Measurements from ENCODE around the gene CCDC127.

Gene CCDC127

DNA sequence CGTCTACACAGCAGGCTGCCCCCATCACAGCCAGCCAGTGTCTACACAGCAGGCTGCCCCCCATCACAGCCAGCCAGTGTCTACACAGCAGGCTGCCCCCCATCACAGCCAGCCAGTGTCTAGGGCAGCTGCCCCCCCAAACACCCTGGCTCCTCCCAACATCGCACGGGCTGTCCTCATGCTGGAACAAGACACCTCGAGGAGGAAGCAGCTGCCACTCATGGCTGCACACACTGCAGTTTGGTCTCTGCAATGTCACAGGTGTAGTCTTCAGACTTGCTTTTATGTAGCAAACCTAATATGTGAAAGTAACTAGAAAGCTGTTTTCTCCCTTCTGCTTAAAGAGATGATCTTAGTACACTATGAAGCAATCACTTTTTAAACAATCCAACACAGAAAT, 17.0 kb downstream of the CCDC127 start:
- no peak for DNase-seq

DNA sequence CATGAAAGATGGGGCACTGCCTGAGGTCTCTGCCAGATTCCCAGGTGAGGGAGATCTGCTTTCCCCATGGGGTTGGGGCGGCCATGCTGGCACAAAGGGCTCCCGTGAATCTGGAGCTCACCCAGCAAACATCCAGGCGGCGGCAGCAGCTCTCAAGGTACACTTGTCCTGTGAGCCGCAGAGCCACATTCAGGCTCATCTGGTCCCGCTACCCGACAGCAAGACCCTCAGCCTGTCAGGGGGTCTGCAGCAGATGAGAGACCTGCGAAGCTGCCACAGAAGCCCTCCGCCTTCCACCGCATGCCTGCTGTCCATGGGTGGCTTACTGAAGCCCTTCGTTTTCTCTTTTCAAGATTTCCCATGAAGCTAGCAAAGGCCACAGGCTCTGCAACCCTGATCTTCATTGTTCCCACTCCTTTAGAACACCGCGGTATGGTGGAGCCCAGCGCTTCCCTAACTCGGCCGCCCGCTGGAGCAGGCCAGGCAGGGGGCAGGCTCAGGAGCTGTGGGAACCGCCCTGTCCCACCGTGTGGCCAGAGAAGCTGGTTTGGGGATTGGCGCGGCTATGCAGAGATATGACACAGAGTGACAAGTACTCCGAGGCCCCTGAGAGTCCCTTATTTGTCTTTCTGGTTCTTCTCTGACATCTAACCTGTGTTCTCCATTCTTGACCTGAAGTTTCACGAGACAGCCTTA, 17.9 kb downstream of the CCDC127 start:
- no peak for DNase-seq

DNA sequence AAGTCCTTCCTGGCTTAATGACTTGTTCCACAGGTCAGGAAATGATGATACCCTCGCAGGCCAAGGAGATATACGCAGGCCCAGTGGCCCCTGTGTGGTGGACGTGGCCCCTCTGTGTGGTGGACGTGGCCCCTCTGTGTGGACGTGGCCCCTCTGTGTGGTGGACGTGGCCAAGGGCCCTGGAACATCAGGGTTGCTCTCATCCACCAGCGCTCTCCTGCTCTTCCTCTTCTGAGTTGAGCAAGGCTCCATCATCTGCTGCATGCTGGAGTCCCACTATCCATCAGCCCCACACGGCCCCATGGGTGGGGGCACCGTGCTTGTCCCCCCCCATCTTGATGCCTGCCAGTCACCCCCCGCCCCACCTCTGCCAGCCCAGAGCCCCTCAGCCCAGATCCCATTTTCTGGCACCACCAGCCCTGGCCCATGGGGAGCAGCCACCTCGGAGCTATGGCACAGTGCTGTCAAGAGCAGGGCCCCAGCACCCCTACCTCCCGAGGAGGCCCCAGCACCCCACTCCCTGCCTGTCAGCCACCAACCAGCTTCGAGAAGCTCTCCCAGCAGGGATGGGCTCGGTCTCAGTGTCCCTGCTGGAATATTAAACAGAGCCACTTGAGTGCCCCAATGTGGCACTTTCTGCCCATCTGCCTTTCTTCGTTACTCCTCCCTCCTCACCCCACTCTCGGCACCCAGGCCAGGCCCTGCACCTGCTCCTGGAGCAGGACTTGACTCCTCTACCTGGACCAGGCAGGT, 18.6 kb downstream of the CCDC127 start:
- DNase-seq = peak; percentile 13

DNA sequence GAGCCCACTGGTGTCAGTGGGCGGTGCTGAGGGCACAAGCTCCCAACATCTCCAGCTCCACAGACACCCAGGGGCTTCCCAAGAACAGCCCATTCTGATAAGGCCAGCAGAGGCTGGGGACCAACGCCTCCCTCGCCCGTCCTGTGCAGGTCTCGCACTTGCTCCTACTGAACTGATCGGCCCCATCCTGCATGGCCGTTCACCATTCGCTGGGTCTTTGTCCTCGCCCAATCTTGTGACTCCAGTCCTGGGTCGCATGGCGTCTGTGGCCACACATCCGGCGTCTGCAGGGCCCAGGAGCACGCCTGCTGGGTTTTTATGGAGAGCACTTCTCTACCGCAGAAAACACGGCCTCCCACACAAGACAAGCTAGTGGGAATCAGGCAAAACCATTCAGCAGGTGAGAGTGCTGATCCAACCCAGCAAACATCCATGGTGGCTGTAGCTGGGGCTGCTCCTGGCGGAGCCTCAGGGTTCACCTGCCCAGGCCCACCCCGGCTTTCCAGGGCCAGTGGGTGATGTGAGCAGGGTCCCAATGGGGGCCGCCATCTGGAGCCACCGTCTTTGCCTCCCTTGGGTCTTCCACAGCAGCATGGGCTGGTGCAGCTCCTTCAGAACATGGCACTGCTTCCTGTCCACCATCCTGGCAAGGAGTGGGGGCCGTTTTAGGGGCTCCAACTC, 19.3 kb downstream of the CCDC127 start:
- DNase-seq = peak; percentile 14

DNA sequence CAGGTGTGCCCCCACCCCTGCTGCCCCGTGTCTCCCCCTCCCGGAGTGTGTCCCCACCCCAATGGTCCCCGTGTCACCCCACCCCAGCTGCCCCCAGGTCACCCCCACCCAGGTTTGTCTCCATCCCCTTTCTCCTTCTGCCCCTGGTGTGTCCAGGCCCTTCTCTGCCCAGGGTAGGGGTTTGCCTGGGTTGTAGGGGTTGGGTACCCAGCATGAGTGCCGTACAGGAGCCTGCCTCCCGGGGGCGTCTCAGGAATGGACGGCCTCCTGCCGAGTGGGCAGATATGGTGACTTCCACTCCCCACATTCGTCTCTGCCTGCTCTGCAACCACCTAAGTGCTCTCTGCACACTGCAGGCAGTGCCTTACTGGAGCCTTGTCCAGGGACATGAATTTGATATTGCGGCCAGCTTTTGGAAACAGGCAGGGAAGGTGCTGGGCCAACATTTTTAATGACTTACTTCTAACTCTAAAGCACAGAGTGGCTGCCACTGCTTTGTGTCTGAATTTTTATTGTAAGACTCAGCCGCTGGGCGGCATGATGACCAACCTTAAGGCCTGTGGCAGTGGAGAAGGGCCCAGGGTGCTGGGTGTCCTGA, 20.0 kb downstream of the CCDC127 start:
- DNase-seq = peak; percentile 11

DNA sequence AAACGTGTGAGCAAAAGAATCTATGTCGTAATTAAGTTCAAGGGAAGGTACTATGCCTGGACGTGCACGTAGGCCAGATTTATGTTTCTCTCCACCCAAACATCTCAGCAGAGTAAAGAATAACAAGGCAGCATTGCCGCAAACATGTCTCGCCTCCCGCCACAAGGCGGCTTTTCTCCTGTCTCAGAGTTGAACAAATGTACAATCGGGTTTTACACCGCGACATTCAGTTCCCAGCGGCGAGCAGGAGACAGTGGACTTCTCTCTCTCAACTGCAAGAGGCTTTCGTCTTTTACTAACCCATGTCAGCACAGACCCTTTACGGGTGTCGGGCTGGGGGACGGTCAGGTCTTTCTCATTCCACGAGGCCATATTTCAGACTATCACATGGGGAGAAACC, 20.9 kb downstream of the CCDC127 start:
- DNase-seq = peak; percentile 41

DNA sequence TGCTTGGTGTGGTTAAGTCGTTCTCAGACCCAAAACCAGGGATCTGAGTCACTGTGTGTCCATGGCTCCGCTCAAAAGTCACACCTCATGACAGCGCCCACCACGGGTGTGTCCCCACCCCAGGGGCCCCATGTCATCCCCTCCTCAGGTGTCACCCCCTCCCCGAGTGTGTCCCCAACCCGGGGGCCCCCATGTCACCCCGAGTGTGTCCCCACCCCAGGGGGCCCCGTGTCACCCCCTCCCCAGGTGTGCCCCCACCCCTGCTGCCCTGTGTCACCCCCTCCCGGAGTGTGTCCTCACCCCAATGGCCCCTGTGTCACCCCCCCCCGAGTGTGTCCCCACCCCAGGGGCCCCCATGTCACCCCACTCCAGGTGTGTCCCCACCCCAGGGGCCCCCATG, 21.6 kb downstream of the CCDC127 start:
- peak; percentile 23 for DNase-seq

DNA sequence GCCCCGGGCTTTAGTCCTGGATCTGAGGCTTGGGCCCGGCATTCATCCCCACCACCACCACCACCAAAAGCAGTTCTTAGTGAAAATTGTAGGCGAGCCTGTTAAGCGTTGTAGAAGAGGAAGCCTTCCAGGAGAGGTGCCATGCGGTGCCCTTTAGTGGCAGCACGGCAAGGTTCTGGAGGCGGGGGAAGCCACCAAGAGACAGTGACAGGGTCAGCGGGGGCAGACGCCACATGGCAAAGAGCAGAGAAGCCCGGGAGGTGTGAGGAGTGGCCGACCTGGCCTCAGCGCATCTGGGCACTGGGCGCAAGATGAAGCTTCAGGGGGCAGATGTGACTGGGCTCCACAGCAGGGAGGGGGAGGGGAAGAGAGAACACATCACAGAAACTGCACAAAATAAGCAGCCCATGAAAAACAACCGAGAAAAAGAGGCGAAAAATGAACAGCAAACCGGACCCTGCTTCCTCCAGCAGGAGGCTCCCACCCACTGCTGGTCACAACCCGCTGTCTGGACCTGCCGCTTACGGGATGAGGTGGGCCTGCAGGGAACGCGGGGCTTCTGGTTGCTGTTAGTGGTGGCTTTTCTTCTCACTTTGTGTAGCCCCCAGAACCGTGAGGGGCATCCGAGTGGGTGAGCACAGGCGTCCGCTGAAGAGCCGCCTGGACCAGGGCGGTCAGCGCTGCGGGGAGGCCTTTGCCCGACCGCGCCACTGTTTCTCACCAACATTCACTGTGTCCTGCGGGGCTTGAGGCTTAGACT, 22.4 kb downstream of the CCDC127 start:
- peak; percentile 21 for DNase-seq

DNA sequence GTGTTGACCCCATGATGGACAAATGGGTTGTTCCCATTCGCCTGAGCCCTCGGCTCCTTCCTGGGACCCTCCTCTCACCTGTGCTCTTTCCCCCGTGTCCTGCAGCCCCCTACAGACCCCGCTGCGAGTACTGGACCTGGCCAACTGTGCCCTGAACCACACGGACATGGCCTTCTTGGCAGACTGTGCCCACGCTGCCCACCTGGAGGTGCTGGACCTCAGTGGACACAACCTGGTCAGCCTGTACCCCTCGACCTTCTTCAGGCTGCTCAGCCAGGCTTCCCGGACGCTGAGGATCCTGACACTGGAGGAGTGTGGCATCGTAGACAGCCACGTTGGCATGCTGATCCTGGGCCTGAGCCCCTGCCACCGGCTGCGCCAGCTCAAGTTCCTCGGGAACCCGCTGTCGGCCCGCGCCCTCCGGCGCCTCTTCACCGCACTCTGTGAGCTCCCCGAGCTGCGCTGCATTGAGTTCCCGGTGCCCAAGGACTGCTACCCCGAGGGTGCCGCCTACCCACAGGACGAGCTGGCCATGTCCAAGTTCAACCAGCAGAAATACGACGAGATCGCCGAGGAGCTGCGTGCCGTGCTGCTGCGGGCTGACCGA, 23.2 kb downstream of the CCDC127 start:
- no peak for DNase-seq

DNA sequence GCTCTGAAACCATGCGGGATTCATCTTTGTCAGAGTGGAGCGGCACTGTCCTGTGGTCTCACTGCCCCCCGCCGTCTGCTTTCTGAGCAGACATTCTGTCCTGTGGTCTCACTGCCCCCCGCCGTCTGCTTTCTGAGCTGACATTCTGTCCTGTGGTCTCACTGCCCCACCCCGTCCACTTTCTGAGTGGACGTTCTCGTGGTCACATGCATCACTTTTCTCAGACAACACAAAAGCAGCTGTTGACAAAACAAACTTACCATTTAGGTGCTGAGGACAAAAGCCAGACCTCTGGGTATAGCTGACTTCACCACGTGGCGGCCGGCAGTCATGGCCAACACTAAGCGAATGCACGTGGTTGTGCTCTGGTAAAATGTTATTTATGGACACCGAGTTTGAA, 23.9 kb downstream of the CCDC127 start:
- DNase-seq = no peak

DNA sequence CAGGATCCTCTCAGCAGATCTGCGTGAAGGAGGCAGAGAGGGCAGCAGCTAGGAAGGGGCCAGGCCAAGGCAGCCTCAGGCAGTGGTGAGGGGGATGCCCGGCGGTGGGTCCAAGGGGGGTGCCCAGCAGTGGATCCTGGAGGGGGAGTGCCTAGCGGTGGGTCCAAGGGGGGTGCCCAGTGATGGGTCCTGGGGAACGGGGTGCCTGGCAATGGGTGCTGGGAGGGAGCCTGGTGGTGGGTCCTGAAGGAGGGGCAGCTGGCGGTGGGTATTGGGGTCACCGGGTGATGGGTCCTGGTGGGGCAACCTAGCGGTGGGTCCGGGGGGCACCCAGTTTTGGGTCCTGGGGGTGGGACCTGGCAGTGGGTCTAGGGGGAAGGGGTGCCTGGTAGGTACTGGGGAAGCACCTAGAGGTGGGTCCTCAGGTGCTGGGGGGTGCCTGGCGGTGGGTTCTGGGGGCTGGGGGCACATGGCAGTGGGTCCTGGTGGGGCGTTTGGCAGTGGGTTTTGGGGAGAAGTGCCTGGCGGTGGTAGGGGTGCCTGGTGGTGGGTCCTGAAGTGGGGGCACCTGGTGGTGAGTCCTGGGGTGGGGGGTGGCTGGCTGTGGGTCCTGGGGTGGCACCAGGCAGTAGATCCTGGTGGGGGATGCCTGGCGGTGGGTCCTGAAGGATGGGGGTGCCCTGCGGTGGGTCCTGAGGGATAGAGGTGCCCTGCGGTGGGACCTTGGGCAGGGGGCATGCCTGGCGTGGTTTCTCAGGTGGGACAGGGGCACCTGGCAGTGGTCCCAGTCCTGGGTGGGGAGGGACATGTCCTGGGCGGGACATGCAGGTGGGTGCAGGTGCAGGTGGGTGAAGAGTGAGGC, 24.8 kb downstream of the CCDC127 start:
- DNase-seq = no peak

DNA sequence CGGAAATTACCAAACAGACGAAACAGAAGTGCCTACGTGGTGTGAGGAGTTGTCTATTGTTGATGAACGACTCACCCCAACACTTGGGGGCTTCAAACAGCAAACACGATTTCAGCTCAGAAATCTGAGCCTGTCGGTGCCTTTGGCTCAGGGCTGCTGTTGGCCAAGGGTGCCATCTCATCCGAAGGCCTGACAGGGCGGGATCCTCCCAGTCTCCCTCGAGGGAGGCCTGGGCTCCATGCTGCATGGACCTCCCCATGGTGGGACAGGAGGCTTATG, 25.3 kb downstream of the CCDC127 start:
- no peak for DNase-seq

DNA sequence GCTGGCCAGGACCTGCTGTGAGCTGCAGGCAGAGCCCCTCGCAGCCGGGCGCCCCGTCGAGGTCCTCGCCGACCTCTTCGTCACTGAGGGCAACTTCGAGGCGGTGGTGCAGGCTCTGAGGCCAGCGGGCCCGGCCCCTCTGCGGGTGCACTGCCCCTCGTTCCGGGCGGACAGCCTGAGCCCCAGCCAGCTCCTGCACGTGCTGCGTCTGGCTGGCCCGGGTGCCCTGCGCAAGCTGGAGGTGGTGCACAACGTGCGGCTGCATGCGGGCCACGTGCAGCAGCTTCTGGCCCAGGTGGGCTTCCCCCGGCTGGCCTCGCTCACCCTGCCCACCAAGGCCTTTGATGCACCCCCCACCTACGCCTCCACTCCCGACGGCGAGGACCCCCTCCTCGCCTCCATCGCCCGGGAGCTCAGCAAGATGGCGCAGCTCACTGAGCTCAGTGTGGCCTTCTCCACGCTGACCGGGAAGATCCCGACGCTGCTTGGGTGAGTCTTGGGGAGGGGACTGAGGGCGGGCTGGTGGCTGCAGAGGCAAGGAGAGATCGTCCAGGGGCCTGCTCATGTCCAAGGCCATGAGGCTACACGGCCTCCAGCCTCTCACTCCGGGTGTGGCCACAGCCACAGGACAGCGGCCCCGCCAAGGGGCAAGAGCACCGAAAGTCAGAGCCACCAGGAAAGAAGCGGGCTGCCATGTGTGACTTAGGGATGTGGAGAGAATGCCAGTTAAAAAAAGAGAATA, 25.8 kb downstream of the CCDC127 start:
- no peak for DNase-seq

DNA sequence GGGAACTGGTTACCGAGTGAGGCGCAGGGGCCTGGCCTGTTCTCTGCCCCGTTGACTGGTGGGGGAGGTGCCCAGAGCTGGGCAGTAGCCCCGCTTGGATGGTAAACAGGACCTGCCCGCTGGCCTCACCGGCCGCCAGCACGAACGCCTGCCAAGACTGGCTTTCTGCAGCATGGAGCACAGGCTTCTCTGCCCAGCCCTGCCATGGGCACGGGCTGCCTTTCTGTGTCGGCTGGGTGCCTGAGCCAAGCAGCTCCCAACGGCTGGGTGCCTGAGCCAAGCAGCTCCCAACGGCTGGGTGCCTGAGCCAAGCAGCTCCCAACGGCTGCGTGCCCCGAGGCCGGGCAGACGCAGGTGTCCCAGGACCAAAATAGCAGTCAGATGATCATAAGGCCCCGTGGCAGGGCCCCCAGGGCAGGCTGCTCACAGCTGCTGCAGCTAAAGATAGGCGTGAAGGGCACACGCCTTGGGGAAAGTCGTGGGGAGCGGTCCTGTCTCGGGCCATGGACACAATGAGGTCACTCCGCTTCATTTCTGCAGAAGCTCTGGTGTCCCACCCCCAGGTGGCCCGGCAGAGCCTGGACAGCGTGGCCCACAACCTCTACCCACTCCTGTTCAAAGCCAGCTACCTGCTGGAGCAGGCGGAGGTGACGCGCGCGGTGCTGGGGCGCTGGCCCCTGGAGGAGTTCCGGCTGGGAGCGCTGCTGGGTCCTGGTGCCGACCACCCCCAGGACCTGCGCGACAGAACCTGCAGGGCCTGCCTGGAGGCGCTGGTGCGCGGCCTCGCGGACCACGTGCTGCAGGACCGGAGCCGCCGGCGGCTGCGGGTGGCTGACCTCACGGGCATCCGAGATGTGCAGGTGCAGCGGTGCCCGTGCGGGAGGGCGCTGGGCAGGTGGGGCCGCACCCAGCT, 26.7 kb downstream of the CCDC127 start, which contains the start of gene LRRC14B:
Gene LRRC14B (plus strand): TSS at position 460 of the 913 bp plus-strand sequence. CDS start 44 bp downstream, at position 504.
- peak; percentile 60 for DNase-seq

DNA sequence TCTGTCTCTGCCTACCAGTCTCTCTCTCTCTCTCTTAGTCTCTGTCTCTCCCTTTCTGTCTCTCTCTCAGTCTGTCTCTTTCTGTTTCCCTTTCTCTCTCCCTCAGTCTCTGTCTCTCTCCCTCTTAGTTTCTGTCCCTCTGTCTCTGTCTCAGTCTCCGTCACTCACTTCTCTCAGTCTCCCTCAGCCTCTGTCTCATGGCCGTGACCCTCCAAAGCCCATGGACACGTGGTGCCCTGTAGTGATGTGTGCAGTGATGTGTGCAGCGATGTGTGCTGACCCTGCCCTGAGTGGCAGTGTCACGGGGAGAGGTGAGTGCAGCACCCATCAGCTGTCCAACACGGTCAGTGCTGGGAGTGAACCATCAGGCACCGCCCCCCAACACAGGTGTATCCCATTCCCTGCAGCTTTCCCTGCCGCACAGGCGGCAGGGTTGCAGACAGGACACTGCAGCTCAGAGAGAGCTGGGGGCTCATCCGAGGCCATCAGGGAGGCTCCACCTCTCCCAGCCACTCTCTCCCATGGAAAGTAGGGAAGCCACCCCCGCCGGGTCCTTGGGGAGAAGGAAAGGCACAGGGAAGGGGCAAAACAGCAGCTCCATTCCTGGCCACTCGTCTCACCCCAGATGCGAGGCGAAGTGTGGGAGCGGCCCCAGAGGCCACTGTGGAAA, 27.5 kb downstream of the CCDC127 start:
- no peak for DNase-seq

DNA sequence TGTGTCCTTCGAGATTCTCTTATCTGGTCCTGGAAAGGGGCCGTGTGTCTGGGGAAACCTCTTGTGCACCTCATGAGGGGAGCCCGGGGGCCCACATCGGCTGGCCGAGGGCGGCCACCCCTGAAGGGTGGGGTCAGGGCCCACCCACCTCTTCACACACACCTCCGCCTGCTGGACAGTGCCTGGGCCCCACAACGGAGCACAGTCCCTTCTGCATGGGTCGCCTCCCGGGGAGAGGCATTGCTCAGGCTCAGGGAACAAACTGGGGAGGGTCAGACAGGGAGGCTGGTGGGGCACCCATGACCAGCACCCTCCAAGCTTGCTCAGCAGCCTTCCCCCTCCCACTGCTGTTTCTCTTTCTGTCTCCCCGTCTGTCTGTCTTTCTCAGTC, 28.0 kb downstream of the CCDC127 start:
- DNase-seq = no peak

DNA sequence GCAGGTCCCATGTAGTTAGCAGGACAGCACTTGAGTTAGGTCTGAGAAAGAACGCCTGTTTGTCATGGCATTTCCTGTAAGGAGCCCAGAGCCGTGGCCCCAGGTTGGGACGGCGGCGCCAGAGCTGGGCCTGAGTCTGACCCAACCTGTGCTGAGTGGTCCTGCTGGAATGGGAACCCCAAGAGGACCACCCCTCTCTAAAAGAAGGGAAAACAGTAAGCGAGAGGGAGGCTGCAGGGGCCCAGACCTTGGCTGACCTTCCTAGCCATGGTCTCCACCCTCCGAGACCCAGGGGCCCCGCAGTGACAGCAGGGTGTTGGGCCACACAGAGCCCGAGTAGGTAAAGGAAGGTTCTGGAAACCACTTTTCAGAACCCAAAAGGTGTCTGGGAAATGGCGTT, 28.5 kb downstream of the CCDC127 start:
- no peak for DNase-seq

DNA sequence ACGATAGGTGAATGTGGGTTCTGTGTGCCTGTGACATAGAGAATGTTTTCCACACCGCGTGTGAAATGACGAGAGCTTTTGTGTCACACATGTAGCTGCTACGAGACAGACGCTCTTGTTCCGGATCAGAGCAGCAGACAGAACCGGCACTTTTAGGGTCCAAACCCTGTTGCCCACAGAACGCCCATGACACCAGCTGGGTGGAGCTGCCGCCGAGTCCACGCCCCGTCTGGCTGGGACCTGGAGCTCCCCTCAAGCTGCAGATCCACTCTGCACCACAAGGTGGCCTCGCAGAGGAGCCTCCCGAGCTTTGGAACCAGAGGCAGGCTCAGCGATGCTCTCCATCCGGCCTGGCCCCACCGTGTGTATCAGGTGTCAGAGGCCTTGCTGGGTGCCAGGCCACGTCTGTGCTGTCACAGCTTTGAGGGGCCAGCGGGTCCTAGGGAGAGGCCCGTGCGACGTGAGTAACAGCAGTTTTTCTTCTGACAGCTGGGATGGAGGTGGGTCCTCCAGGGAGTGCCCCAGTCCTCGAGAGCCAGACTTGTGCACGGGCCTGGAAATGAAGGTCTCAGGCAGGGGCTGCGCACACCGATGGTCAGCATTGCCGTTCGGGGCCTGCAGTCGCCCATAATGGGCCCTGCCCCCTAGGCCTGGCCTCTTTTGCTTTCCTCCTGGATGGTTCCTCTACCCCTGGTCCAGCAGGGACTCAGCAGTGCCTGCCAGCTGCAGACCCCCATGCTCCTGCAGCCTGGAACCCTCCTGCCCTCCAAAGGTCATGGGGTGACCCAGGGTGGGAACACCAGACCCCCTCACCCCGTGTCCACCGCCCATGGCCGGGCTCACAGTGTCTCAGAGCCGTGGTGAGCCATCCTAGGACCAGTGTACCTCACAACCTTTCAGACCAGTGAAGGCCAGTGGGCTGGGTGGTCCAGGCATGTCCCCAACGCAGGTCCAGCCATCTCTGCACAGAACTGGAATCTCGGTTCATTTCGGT, 29.2 kb downstream of the CCDC127 start:
- DNase-seq = peak; percentile 91
